IMR-90 (cell line): ENCODE results near the gene LIMK2.

Source experiments
- BHLHE40 ChIP-seq: fragments of 150-350 bp; IDR thresholded peaks from 2 replicates; pipeline ENCODE4 v1.6.1; 2016; ENCODE audit warnings: mild to moderate bottlenecking, low read depth, low read length
- CEBPB ChIP-seq: IDR thresholded peaks from 2 replicates; pipeline ENCODE4 v1.6.1; 2012; ENCODE audit warnings: low read depth, low read length, improper control_type of control experiment
- MAFK ChIP-seq: IDR thresholded peaks from 2 replicates; pipeline ENCODE4 v1.6.1; 2012; ENCODE audit warnings: low read depth, low read length, improper control_type of control experiment
- MAZ ChIP-seq: IDR thresholded peaks from 2 replicates; pipeline ENCODE4 v1.6.1; 2012; ENCODE audit warnings: low read depth, mild to moderate bottlenecking, low read length, improper control_type of control experiment, moderate library complexity, borderline replicate concordance
- MXI1 ChIP-seq: IDR thresholded peaks from 2 replicates; pipeline ENCODE4 v1.6.1; 2012; ENCODE audit warnings: low read depth, mild to moderate bottlenecking, low read length, moderate library complexity, borderline replicate concordance
- POLR2A ChIP-seq: IDR thresholded peaks from 2 replicates; pipeline ENCODE4 v1.6.1; 2012; ENCODE audit warnings: mild to moderate bottlenecking, low read depth, low read length
- RAD21 ChIP-seq: IDR thresholded peaks from 2 replicates; pipeline ENCODE4 v1.6.1; 2012; ENCODE audit warnings: low read length, improper control_type of control experiment
- RCOR1 ChIP-seq: IDR thresholded peaks from 2 replicates; pipeline ENCODE4 v1.6.1; 2012; ENCODE audit warnings: mild to moderate bottlenecking, low read length, improper control_type of control experiment; ENCODE audit not compliant: insufficient replicate concordance
- RFX5 ChIP-seq: IDR thresholded peaks from 2 replicates; pipeline ENCODE4 v1.8.0; 2012; ENCODE audit warnings: low read depth, mild to moderate bottlenecking, low read length, moderate library complexity
- USF2 ChIP-seq: fragments of 150-350 bp; IDR thresholded peaks from 2 replicates; pipeline ENCODE4 v1.6.1; 2017; ENCODE audit warnings: mild to moderate bottlenecking, antibody characterized with exemption, low read length, low read depth
- TF ChIP-seq, protein P1 (sequence below): conservative IDR thresholded peaks from 2 replicates; pipeline ENCODE4 v1.5.1; 2012; ENCODE audit warnings: mild to moderate bottlenecking, low read depth, low read length, improper control_type of control experiment
- TF ChIP-seq, protein P2 (sequence below): fragments of 150-350 bp; IDR thresholded peaks from 2 replicates; pipeline ENCODE4 v1.6.1; 2016; ENCODE audit warnings: low read depth, mild to moderate bottlenecking, low read length, moderate library complexity, borderline replicate concordance

DNA sequence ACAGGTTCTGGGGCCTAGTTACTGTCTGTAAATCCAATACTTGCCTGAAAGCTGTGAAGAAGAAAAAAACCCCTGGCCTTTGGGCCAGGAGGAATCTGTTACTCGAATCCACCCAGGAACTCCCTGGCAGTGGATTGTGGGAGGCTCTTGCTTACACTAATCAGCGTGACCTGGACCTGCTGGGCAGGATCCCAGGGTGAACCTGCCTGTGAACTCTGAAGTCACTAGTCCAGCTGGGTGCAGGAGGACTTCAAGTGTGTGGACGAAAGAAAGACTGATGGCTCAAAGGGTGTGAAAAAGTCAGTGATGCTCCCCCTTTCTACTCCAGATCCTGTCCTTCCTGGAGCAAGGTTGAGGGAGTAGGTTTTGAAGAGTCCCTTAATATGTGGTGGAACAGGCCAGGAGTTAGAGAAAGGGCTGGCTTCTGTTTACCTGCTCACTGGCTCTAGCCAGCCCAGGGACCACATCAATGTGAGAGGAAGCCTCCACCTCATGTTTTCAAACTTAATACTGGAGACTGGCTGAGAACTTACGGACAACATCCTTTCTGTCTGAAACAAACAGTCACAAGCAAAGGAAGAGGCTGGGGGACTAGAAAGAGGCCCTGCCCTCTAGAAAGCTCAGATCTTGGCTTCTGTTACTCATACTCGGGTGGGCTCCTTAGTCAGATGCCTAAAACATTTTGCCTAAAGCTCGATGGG lies 66.7 kb downstream of the LIMK2 start:
- TF ChIP-seq, protein P1, sequence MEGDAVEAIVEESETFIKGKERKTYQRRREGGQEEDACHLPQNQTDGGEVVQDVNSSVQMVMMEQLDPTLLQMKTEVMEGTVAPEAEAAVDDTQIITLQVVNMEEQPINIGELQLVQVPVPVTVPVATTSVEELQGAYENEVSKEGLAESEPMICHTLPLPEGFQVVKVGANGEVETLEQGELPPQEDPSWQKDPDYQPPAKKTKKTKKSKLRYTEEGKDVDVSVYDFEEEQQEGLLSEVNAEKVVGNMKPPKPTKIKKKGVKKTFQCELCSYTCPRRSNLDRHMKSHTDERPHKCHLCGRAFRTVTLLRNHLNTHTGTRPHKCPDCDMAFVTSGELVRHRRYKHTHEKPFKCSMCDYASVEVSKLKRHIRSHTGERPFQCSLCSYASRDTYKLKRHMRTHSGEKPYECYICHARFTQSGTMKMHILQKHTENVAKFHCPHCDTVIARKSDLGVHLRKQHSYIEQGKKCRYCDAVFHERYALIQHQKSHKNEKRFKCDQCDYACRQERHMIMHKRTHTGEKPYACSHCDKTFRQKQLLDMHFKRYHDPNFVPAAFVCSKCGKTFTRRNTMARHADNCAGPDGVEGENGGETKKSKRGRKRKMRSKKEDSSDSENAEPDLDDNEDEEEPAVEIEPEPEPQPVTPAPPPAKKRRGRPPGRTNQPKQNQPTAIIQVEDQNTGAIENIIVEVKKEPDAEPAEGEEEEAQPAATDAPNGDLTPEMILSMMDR, result no peak
- TF ChIP-seq MAZ, result no peak
- no peak for TF ChIP-seq RAD21
- no peak for TF ChIP-seq POLR2A
- no peak for TF ChIP-seq USF2
- TF ChIP-seq, protein P2, sequence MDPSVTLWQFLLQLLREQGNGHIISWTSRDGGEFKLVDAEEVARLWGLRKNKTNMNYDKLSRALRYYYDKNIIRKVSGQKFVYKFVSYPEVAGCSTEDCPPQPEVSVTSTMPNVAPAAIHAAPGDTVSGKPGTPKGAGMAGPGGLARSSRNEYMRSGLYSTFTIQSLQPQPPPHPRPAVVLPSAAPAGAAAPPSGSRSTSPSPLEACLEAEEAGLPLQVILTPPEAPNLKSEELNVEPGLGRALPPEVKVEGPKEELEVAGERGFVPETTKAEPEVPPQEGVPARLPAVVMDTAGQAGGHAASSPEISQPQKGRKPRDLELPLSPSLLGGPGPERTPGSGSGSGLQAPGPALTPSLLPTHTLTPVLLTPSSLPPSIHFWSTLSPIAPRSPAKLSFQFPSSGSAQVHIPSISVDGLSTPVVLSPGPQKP, result no peak
- TF ChIP-seq RFX5, result no peak
- TF ChIP-seq MAFK, result no peak
- TF ChIP-seq MXI1, result no peak
- TF ChIP-seq CEBPB, result no peak
- no peak for TF ChIP-seq RCOR1
- no peak for TF ChIP-seq BHLHE40
